ENCODE measurements around the gene COL4A5.

Gene COL4A5

GRCh38 chrX:108573136-108573535 lies 133.5 kb downstream of the COL4A5 start:
- TF ChIP-seq POLR2A (IDR thresholded peaks at IDR 0.05; ENCODE audit: low read depth, low read length) (no peak), TAF1 (IDR thresholded peaks at IDR 0.05; ENCODE audit: borderline replicate concordance, low read depth, low read length) (no peak), POLR2AphosphoS5 (IDR thresholded peaks at IDR 0.05; ENCODE audit: low read depth, low read length) (no peak)
- FAIRE-seq = no peak
- no peak for DNase-seq (ENCODE audit: insufficient read length)

- TF ChIP-seq POLR2A (IDR thresholded peaks at IDR 0.05; ENCODE audit: low read depth, low read length) (no peak), TAF1 (IDR thresholded peaks at IDR 0.05; ENCODE audit: borderline replicate concordance, low read depth, low read length) (no peak), POLR2AphosphoS5 (IDR thresholded peaks at IDR 0.05; ENCODE audit: low read depth, low read length) (no peak)
- FAIRE-seq (no peak), DNase-seq (ENCODE audit: insufficient read length) (no peak)
These were observed 142.5 kb downstream of the COL4A5 start for GRCh38 chrX:108582151-108582550.

- TF ChIP-seq POLR2A (IDR thresholded peaks at IDR 0.05; ENCODE audit: low read depth, low read length) (no peak), POLR2AphosphoS5 (IDR thresholded peaks at IDR 0.05; ENCODE audit: low read depth, low read length) (no peak), TAF1 (IDR thresholded peaks at IDR 0.05; ENCODE audit: borderline replicate concordance, low read depth, low read length) (no peak)
- FAIRE-seq (peak; percentile 84), DNase-seq (ENCODE audit: insufficient read length) (no peak)
These were observed 145.1 kb downstream of the COL4A5 start for GRCh38 chrX:108584617-108585211.

GRCh38 chrX:108590496-108590895 lies 150.9 kb downstream of the COL4A5 start:
- TF ChIP-seq POLR2AphosphoS5 (IDR thresholded peaks at IDR 0.05; ENCODE audit: low read depth, low read length) = no peak
- no peak for TF ChIP-seq POLR2A (IDR thresholded peaks at IDR 0.05; ENCODE audit: low read depth, low read length)
- no peak for TF ChIP-seq TAF1 (IDR thresholded peaks at IDR 0.05; ENCODE audit: borderline replicate concordance, low read depth, low read length)
- DNase-seq (ENCODE audit: insufficient read length) (no peak), FAIRE-seq (no peak)

- no peak for TF ChIP-seq POLR2A (IDR thresholded peaks at IDR 0.05; ENCODE audit: low read depth, low read length)
- TF ChIP-seq TAF1 (IDR thresholded peaks at IDR 0.05; ENCODE audit: borderline replicate concordance, low read depth, low read length) = no peak
- TF ChIP-seq POLR2AphosphoS5 (IDR thresholded peaks at IDR 0.05; ENCODE audit: low read depth, low read length) = no peak
- FAIRE-seq = no peak
These were observed 161.6 kb downstream of the COL4A5 start for GRCh38 chrX:108601276-108601675.

GRCh38 chrX:108610141-108610540 lies 170.5 kb downstream of the COL4A5 start:
- DNase-seq (ENCODE audit: insufficient read length) = no peak
- TF ChIP-seq POLR2A (IDR thresholded peaks at IDR 0.05; ENCODE audit: low read depth, low read length) (no peak), TAF1 (IDR thresholded peaks at IDR 0.05; ENCODE audit: borderline replicate concordance, low read depth, low read length) (no peak), POLR2AphosphoS5 (IDR thresholded peaks at IDR 0.05; ENCODE audit: low read depth, low read length) (no peak)
- FAIRE-seq = no peak

More at GRCh38 chrX:108601276-108601675, 161.6 kb downstream of the COL4A5 start:
- no peak for DNase-seq (ENCODE audit: insufficient read length)

- FAIRE-seq = no peak
- no peak for TF ChIP-seq POLR2A (IDR thresholded peaks at IDR 0.05; ENCODE audit: low read depth, low read length)
- no peak for TF ChIP-seq POLR2AphosphoS5 (IDR thresholded peaks at IDR 0.05; ENCODE audit: low read depth, low read length)
- TF ChIP-seq TAF1 (IDR thresholded peaks at IDR 0.05; ENCODE audit: borderline replicate concordance, low read depth, low read length) = no peak
- DNase-seq (ENCODE audit: insufficient read length) = no peak
These were observed 175.0 kb downstream of the COL4A5 start for GRCh38 chrX:108614616-108615015.

GRCh38 chrX:108640817-108641216 lies 201.2 kb downstream of the COL4A5 start:
- FAIRE-seq (peak; percentile 40), DNase-seq (ENCODE audit: insufficient read length) (no peak)
- TF ChIP-seq TAF1 (IDR thresholded peaks at IDR 0.05; ENCODE audit: borderline replicate concordance, low read depth, low read length) = no peak

GRCh38 chrX:108641589-108642272 lies 202.1 kb downstream of the COL4A5 start:
- FAIRE-seq (peak; percentile 5), DNase-seq (ENCODE audit: insufficient read length) (no peak)
- TF ChIP-seq POLR2AphosphoS5 (IDR thresholded peaks at IDR 0.05; ENCODE audit: low read depth, low read length) (no peak), POLR2A (IDR thresholded peaks at IDR 0.05; ENCODE audit: low read depth, low read length) (no peak), TAF1 (IDR thresholded peaks at IDR 0.05; ENCODE audit: borderline replicate concordance, low read depth, low read length) (no peak)

GRCh38 chrX:108642273-108642628 lies 202.6 kb downstream of the COL4A5 start:
- no peak for FAIRE-seq
- no peak for TF ChIP-seq POLR2AphosphoS5 (IDR thresholded peaks at IDR 0.05; ENCODE audit: low read depth, low read length)
- no peak for TF ChIP-seq POLR2A (IDR thresholded peaks at IDR 0.05; ENCODE audit: low read depth, low read length)
- no peak for TF ChIP-seq TAF1 (IDR thresholded peaks at IDR 0.05; ENCODE audit: borderline replicate concordance, low read depth, low read length)
- no peak for DNase-seq (ENCODE audit: insufficient read length)

GRCh38 chrX:108664701-108665100 lies 225.1 kb downstream of the COL4A5 start:
- no peak for TF ChIP-seq POLR2AphosphoS5 (IDR thresholded peaks at IDR 0.05; ENCODE audit: low read depth, low read length)
- TF ChIP-seq TAF1 (IDR thresholded peaks at IDR 0.05; ENCODE audit: borderline replicate concordance, low read depth, low read length) = no peak
- no peak for TF ChIP-seq POLR2A (IDR thresholded peaks at IDR 0.05; ENCODE audit: low read depth, low read length)
- DNase-seq (ENCODE audit: insufficient read length) (no peak), FAIRE-seq (no peak)

- TF ChIP-seq TAF1 (IDR thresholded peaks at IDR 0.05; ENCODE audit: borderline replicate concordance, low read depth, low read length) (no peak), POLR2AphosphoS5 (IDR thresholded peaks at IDR 0.05; ENCODE audit: low read depth, low read length) (no peak), POLR2A (IDR thresholded peaks at IDR 0.05; ENCODE audit: low read depth, low read length) (no peak)
- FAIRE-seq (no peak), DNase-seq (ENCODE audit: insufficient read length) (no peak)
These were observed 226.5 kb downstream of the COL4A5 start for GRCh38 chrX:108666101-108666500.
